Fibroblast of mammary gland (primary cell): Measurements from ENCODE around the gene GULP1.
A peak's percentile ranks its signal among the peaks of the same experiment; 100 is the strongest.
"Not testable (repeated sequence)": the region's sequence is repeated elsewhere in the genome, so short reads cannot be mapped to it uniquely, and the experiment has no call there.

ENCODE experiments used
- DNase-seq: peaks from one replicate; pipeline ENCODE4 v3.0.0-alpha.2; 2010; ENCODE audit warnings: low read depth
- H3K4me3 ChIP-seq: 2 replicates; pipeline ENCODE4 v1.5.1; 2011; ENCODE audit warnings: low read depth, mild to moderate bottlenecking, low read length, moderate library complexity; ENCODE audit not compliant: control insufficient read depth
- TF ChIP-seq, protein P1 (sequence below): conservative IDR thresholded peaks from 2 replicates; pipeline ENCODE4 v1.5.1; 2011; ENCODE audit warnings: low read depth, low read length, inconsistent platforms; ENCODE audit not compliant: control insufficient read depth, insufficient read depth

The GULP1 gene

DNA sequence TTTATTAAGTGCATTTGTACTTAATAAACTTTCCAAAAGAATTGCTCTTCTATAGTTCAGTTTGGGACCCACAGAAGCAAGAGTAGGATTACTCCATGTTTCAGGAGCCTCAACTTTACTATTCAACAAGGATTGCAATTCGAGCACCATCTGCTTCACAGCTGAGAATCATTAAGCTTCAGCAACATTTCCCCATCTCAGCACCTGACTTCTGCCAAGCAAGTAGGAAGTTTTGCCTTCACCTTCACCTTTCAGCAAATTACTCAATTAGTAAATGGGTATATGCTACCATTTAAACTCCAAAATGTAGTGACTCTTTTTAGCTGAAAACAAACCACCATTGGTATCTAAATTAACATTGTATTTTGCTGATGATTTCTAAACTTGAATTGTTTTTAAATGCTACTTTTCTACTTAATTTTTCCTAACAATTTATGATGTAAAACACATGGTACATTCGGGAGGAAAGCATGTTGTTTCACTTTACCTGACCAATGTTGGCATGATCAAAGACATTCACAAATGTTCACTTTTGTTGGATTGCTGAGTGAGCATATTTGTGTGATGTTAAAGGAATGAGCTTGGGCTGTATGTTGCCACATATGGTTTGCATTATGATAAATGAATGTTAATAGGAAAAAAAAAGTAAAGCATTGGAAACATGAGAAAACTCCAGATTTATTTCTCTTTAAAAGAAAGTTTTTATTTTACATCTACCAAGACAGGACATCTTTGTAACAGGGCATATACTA, 159.2 kb downstream of the GULP1 start:
- H3K4me3 ChIP-seq = no peak overlapping the region
- TF ChIP-seq, protein P1, sequence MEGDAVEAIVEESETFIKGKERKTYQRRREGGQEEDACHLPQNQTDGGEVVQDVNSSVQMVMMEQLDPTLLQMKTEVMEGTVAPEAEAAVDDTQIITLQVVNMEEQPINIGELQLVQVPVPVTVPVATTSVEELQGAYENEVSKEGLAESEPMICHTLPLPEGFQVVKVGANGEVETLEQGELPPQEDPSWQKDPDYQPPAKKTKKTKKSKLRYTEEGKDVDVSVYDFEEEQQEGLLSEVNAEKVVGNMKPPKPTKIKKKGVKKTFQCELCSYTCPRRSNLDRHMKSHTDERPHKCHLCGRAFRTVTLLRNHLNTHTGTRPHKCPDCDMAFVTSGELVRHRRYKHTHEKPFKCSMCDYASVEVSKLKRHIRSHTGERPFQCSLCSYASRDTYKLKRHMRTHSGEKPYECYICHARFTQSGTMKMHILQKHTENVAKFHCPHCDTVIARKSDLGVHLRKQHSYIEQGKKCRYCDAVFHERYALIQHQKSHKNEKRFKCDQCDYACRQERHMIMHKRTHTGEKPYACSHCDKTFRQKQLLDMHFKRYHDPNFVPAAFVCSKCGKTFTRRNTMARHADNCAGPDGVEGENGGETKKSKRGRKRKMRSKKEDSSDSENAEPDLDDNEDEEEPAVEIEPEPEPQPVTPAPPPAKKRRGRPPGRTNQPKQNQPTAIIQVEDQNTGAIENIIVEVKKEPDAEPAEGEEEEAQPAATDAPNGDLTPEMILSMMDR = no peak
- peak; percentile 69 for DNase-seq

DNA sequence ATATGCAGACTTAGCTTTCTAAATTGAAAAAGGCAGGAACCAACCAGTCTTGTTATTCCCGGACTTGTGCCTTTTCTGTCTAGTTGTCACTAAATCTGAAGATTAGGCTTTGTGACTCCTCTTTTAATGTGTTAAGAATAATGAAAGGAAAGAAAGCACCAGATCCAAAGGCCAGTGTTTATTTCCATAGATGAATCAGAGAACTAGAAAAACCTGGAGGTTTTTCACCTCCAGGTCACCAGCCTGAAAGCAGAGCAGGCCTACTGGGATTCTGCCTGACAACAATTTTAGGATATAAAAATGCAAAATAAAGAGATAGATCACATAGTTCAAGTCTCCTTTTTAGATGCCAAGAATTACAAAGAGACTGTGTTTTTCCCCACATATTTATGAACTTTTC, 160.4 kb downstream of the GULP1 start:
- peak; percentile 16 for DNase-seq
- TF ChIP-seq, protein P1 = no peak
- no peak overlapping the region for H3K4me3 ChIP-seq

DNA sequence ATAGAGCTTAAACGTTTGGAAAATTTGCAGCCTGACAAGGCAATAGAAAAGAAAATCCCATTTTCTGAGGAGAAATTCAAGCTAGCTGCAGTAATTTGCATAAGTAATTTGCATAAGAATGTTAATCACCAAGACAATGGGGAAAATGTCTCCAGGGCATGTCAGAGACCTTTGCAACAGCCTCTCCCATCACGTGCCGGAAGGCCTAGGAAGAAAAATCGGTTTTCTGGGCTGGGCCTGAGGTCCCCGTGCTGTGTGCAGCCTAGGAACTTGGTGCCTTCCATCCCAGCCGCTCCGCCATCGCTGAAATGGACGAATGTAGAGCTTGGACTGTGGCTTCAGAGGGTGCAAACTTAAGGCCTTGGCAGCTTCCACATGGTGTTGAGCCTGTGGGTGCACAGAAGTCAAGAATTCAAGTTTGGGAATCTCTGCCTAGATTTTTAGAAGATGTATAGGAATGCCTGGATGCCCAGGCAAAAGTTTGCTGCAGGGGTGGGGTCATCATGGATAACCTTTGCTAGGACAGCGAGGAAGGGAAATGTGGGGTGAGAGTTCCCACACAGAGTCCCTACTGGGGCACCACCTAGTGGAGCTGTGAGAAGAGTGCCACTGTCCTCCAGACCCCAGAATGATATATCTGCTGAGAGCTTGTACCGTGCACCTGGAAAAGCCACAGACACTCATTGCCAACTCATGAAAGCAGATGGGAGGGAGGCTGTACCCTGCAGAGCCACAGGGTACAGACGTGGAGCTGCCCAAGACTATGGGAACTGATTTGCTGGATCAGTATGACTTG, 164.6 kb downstream of the GULP1 start:
- TF ChIP-seq, protein P1 = peak; percentile 30
- H3K4me3 ChIP-seq = no peak overlapping the region
- peak; percentile 10 for DNase-seq

DNA sequence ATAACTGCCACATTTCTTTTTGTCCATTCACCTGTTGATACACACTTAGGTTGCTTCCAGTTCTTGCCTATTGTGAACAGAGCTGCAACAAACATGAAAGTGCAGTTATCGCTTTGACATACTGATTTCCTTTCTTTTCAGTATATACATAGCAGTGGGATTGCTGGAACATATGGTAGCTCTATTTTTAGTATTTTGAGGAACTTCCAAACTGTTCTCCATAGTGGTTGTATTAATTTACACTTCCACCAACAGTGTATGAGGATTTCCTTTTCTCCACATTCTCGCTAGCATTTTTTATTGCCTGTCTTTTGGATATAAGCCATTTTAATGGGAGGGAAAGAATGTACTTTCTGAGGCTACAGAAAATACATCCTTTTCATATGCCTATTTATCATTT, 167.4 kb downstream of the GULP1 start:
- TF ChIP-seq, protein P1 = no peak
- H3K4me3 ChIP-seq = no peak overlapping the region
- DNase-seq = no peak

DNA sequence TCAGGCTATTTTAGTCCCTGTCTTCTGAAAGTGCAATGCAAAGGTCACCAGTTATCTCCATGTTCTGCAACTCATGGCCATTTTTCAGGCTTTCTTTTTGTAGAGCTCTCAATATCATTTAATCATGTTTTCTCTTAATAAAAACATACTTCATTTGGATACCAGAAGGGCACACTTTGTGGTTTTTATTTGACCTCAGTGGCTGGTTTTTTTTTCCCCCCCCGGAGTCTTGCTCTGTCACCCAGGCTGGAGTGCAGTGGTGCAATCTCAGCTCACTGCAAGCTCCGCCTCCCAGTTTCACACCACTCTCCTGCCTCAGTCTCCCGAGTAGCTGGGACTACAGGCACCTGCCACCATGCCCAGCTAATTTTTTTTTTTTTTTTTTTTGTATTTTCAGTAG, 174.4 kb downstream of the GULP1 start:
- DNase-seq, H3K4me3 ChIP-seq: not testable (repeated sequence)

DNA sequence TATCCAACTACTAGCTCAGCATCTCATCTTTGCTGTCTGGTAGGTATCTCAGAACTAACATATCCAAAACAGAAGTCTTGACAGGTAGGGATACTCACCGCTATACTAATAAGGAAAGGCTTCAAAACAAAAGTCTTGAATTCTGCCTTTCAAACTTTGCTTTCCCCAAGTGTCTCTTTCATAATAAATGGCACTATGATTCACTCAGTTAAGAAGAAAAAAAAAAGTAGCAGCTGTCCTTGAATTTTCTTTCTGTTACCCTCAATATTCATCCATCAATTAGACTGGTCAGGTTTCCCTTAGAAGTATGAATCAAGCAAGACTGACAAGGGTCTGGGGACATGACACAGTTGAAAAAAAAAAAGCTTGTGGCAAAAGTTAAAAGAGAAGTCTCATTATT, 175.1 kb downstream of the GULP1 start:
- H3K4me3 ChIP-seq = no peak overlapping the region
- TF ChIP-seq, protein P1 = no peak
- no peak for DNase-seq

DNA sequence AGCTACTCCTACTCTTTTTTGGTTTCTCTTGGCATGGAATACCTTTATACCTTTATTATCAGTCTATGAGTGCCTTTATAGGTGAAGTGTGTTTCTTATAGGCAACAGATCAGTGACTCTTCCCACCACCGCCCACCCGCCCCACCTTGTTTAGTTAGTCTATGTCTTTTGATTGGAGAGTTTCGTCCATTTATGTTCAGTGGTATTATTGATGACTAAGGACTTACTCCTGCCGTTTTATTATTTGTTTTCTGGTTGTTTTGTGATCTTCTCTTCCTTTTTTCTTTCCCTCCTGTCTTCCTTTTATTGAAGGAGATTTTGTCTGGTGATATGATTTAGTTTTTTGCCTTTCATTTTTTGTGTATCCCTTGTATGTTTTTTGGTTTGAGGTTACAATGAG, 179.5 kb downstream of the GULP1 start:
- TF ChIP-seq, protein P1 = no peak
- DNase-seq = no peak
- no peak overlapping the region for H3K4me3 ChIP-seq
